Transverse colon (tissue), 4 donors: ENCODE results near the gene PLXNC1. TPM values are rescaled to one million over a fixed set of nuclear protein-coding genes. Genes with fewer than 3 reads are reported as not detected.

Experiments used
- DNase-seq: peaks from one replicate; pipeline ENCODE4 v3.0.0-alpha.2; 2019
- H3K27ac ChIP-seq, 4 donors: fragments of 200-600 bp; sonication (generic); 2 replicates each; pipeline ENCODE4 v1.5.1; 2016 to 2018; ENCODE audit warnings: inconsistent platforms in 4 of 4
- H3K27me3 ChIP-seq: fragments of 200-600 bp; sonication (generic); 2 replicates; pipeline ENCODE4 v1.5.1; 2017; ENCODE audit warnings: inconsistent platforms
- H3K36me3 ChIP-seq, 4 donors: fragments of 200-600 bp; sonication (generic); 2 replicates each; pipeline ENCODE4 v1.5.1; 2017 to 2019; ENCODE audit warnings: inconsistent platforms in 4 of 4
- H3K4me1 ChIP-seq, 4 donors: fragments of 200-600 bp; sonication (generic); 2 replicates each; pipeline ENCODE4 v1.5.1; 2017 to 2020; ENCODE audit warnings: inconsistent platforms in 4 of 4
- H3K4me3 ChIP-seq, 4 donors: fragments of 200-600 bp; sonication (generic); 1 replicate in 1 of 4; 2 replicates in 3 of 4; pipeline versions ENCODE4 v1.5.1 to v1.6.1; 2017 to 2019; ENCODE audit warnings: inconsistent platforms in 4 of 4
- H3K9me3 ChIP-seq, 2 donors: fragments of 200-600 bp; sonication (generic); 2 replicates each; pipeline ENCODE4 v1.5.1; 2017 to 2019; ENCODE audit warnings: inconsistent platforms in 2 of 2
- CTCF ChIP-seq, 5 experiments: fragments of 200-600 bp in 3 of 5; fragments of 450-650 bp in 2 of 5; sonication (generic) in 3 of 5; IDR thresholded peaks; 1 replicate in 2 of 5; 2 replicates in 3 of 5; pipeline ENCODE4 v1.5.1; 2016 to 2017; ENCODE audit warnings: antibody characterized with exemption in 5 of 5, inconsistent platforms in 3 of 5, mild to moderate bottlenecking in 2 of 5, moderate library complexity in 1 of 5
- EP300 ChIP-seq: sonication (generic); formaldehyde crosslinking; IDR thresholded peaks from one replicate; pipeline ENCODE4 v1.6.1; 2017; ENCODE audit warnings: antibody characterized with exemption, low read depth
- POLR2A ChIP-seq: fragments of 450-650 bp; IDR thresholded peaks from one replicate; pipeline ENCODE4 v1.6.1; 2016; ENCODE audit warnings: antibody characterized with exemption, mild to moderate bottlenecking, moderate library complexity
- POLR2AphosphoS5 ChIP-seq, 3 donors: sonication (generic); formaldehyde crosslinking; IDR thresholded peaks; one replicate each; pipeline ENCODE4 v1.6.1; 2016; ENCODE audit warnings: antibody characterized with exemption in 3 of 3
- WGBS, 2 donors: methylation state at CpG; one replicate each; pipeline ENCODE4 v1.1.5; 2018; ENCODE audit warnings: low coverage in 1 of 2; 5-methylcytosine and 5-hydroxymethylcytosine counted together
- in situ Hi-C, 4 donors: fragments of 200-750 bp; cut with MboI; loops; one replicate each; pipeline versions ENCODE4 v1.15.0 to v1.15.1; 2017; ENCODE audit warnings: low sequenced_read_pairs in 3 of 4, low pct_ligation_motif_present in 1 of 4, low pct_unique_long_range_greater_than_20kb in 1 of 4
- intact Hi-C: fragments of 100-400 bp; cut with DNase I; formaldehyde crosslinking; loops from one replicate; pipeline ENCODE4 v1.15.1; 2023; ENCODE audit warnings: low total_unique reads
- total RNA-seq, 4 donors: library from RNA; depleted of rRNA; stranded (reverse); fragments of >200 nt; gene quantifications; one replicate each; pipeline ENCODE4 v1.1.0, GENCODE V29; 2016

PLXNC1 gene
- total RNA-seq, 4 donors from 2014 or later, result 3.3 to 12.7 (median 6.8) TPM

- no peak overlapping the region for H3K4me3 ChIP-seq
- H3K4me1 ChIP-seq, result no peaks in the 10 kb centered on the region
- H3K9me3 ChIP-seq, result no peaks in the 10 kb centered on the region
- DNase-seq, result no peak
- intact Hi-C loops, result loop anchor here (10.0 kb wide), 1 partner anchor 343 kb away; no protein-coding TSS in a partner anchor
- in situ Hi-C loops, result loop anchor here in 3 of 4 donors (5.0 to 25.0 kb wide), 4 partner anchors 333 to 1121 kb away; no protein-coding TSS in a partner anchor
- WGBS, 2 donors, result 63 to 91% methylated on average over 1 to 4 of the region's 4 CpGs
- TF ChIP-seq POLR2AphosphoS5 (IDR thresholded peaks at IDR 0.05) (no peak), POLR2A (no peak)
- no peak overlapping the region for H3K27ac ChIP-seq
- H3K36me3 ChIP-seq, result no peaks in the 10 kb centered on the region
- H3K27me3 ChIP-seq, result no peaks in the 10 kb centered on the region
Observed at GRCh38 chr12:94107910-94108309, 40.5 kb upstream of the PLXNC1 start.

- H3K27ac ChIP-seq, result no peak overlapping the region
- H3K4me1 ChIP-seq, result no peaks in the 10 kb centered on the region
- no peaks in the 10 kb centered on the region for H3K27me3 ChIP-seq
- H3K4me3 ChIP-seq, result no peak overlapping the region
- DNase-seq, result no peak
- 32% methylated on average over 5 of the region's 5 CpGs; no CpG with 5 or more reads in 1 of the 2 donors for WGBS, 2 donors
- in situ Hi-C loops (loop anchor here in 3 of 4 donors (5.0 to 25.0 kb wide), 4 partner anchors 334 to 1122 kb away; no protein-coding TSS in a partner anchor), intact Hi-C loops (loop anchor here (10.0 kb wide), 1 partner anchor 344 kb away; no protein-coding TSS in a partner anchor)
- no peaks in the 10 kb centered on the region for H3K9me3 ChIP-seq
- H3K36me3 ChIP-seq, result no peaks in the 10 kb centered on the region
- TF ChIP-seq POLR2AphosphoS5 (IDR thresholded peaks at IDR 0.05), result no peak
- TF ChIP-seq EP300, result no peak
- no peak for TF ChIP-seq POLR2A
- no peak for TF ChIP-seq CTCF (IDR thresholded peaks at IDR 0.05)
Observed at GRCh38 chr12:94109160-94109559, 39.2 kb upstream of the PLXNC1 start.

GRCh38 chr12:94110258-94110657 lies 38.1 kb upstream of the PLXNC1 start:
- Histone ChIP-seq H3K9me3 (no peaks in the 10 kb centered on the region), H3K4me1 (no peaks in the 10 kb centered on the region), H3K27ac (no peak overlapping the region), H3K27me3 (no peaks in the 10 kb centered on the region), H3K4me3 (no peak overlapping the region), H3K36me3 (no peaks in the 10 kb centered on the region)
- DNase-seq, result no peak
- intact Hi-C loops (no loop called here), in situ Hi-C loops (loop anchor here in 2 of 4 donors (25.0 kb wide), 1 partner anchor 1123 kb away; no protein-coding TSS in a partner anchor)
- no peak for TF ChIP-seq EP300
- no peak for TF ChIP-seq CTCF (IDR thresholded peaks at IDR 0.05)
- TF ChIP-seq POLR2A, result no peak
- WGBS, 2 donors, result 82 to 86% methylated on average over 7 to 9 of the region's 9 CpGs

GRCh38 chr12:94111302-94111701 lies 37.1 kb upstream of the PLXNC1 start:
- Histone ChIP-seq H3K4me3 (no peak overlapping the region), H3K27me3 (no peaks in the 10 kb centered on the region), H3K9me3 (no peaks in the 10 kb centered on the region), H3K27ac (no peak overlapping the region), H3K36me3 (no peaks in the 10 kb centered on the region), H3K4me1 (no peaks in the 10 kb centered on the region)
- WGBS, 2 donors, result 82% methylated on average over 2 of the region's 2 CpGs; no CpG with 5 or more reads in 1 of the 2 donors
- DNase-seq, result no peak
- in situ Hi-C loops (loop anchor here in 2 of 4 donors (25.0 kb wide), 1 partner anchor 1124 kb away; no protein-coding TSS in a partner anchor), intact Hi-C loops (no loop called here)
- TF ChIP-seq EP300 (no peak), POLR2AphosphoS5 (IDR thresholded peaks at IDR 0.05) (no peak), CTCF (IDR thresholded peaks at IDR 0.05) (no peak)

GRCh38 chr12:94112121-94112520 lies 36.3 kb upstream of the PLXNC1 start:
- H3K9me3 ChIP-seq, result no peaks in the 10 kb centered on the region
- H3K27ac ChIP-seq, result no peak overlapping the region
- no peak overlapping the region for H3K4me3 ChIP-seq
- no peak for DNase-seq
- no peaks in the 10 kb centered on the region for H3K27me3 ChIP-seq
- TF ChIP-seq POLR2A (no peak), EP300 (no peak), POLR2AphosphoS5 (IDR thresholded peaks at IDR 0.05) (no peak), CTCF (IDR thresholded peaks at IDR 0.05) (no peak)
- in situ Hi-C loops (loop anchor here in 2 of 4 donors (25.0 kb wide), 1 partner anchor 1125 kb away; no protein-coding TSS in a partner anchor), intact Hi-C loops (no loop called here)
- H3K4me1 ChIP-seq, result no peaks in the 10 kb centered on the region
- WGBS, 2 donors, result 36 to 90% methylated on average over 1 to 2 of the region's 2 CpGs
- H3K36me3 ChIP-seq, result no peaks in the 10 kb centered on the region
